ENCODE results near the gene C16orf87. TPM values are rescaled to one million over a fixed set of nuclear protein-coding genes. Genes with fewer than 3 reads are reported as not detected.

C16orf87 gene
- total RNA-seq, 1 experiment from 2014 or later = 22.5 TPM

DNA sequence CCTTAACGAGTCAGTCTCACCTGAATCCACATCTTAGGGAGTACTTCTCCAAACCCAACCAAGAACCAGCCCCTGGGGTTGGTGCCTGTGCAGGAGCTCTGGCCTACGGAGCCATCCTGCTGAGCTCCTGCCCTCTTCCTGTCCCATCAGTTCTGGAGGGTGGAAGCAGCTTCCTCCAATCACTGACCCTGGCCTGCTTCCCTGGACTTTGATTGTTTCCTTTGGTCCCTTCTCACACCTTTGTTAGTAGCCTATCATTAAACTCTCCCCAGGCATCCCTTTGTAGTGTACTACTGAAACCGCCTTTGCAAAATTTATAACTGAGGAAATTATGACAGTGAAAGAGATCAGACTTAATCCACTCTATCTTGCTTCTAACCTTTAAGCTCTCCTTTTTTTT is 21.1 kb upstream of the C16orf87 start:
- no peak overlapping the region for H3K4me3 Mint-ChIP-seq

More for the DNA sequence above, 21.1 kb upstream of the C16orf87 start:
- Mint-ChIP-seq H3K4me1 (peaks cover 28% of the 10 kb centered on the region), H3K36me3 (no peaks in the 10 kb centered on the region), H3K27ac (peak overlapping the region; percentile 43; the same call in 1 of the 2 replicates), H3K27me3 (ENCODE audit: low read depth) (no peaks in the 10 kb centered on the region), H3K9me3 (no peaks in the 10 kb centered on the region)
- TF ChIP-seq PRRX2 (CRISPR knock-in tag; IDR thresholded peaks at IDR 0.05) (no peak), SMAD3 (CRISPR knock-in tag; IDR thresholded peaks at IDR 0.05; ENCODE audit: borderline replicate concordance) (no peak), ZNF263 (CRISPR knock-in tag; IDR thresholded peaks at IDR 0.05; ENCODE audit: low read depth) (no peak), GABPB1 (CRISPR knock-in tag; IDR thresholded peaks at IDR 0.05) (no peak)
- TF ChIP-seq, protein P1, sequence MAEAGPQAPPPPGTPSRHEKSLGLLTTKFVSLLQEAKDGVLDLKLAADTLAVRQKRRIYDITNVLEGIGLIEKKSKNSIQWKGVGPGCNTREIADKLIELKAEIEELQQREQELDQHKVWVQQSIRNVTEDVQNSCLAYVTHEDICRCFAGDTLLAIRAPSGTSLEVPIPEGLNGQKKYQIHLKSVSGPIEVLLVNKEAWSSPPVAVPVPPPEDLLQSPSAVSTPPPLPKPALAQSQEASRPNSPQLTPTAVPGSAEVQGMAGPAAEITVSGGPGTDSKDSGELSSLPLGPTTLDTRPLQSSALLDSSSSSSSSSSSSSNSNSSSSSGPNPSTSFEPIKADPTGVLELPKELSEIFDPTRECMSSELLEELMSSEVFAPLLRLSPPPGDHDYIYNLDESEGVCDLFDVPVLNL (CRISPR knock-in tag; IDR thresholded peaks at IDR 0.05; ENCODE audit: borderline replicate concordance, low read depth) = no peak
- TF ChIP-seq, protein P2, sequence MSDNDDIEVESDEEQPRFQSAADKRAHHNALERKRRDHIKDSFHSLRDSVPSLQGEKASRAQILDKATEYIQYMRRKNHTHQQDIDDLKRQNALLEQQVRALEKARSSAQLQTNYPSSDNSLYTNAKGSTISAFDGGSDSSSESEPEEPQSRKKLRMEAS (CRISPR knock-in tag; IDR thresholded peaks at IDR 0.05) = no peak
- TF ChIP-seq, protein P3, sequence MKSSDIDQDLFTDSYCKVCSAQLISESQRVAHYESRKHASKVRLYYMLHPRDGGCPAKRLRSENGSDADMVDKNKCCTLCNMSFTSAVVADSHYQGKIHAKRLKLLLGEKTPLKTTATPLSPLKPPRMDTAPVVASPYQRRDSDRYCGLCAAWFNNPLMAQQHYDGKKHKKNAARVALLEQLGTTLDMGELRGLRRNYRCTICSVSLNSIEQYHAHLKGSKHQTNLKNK (CRISPR knock-in tag; IDR thresholded peaks at IDR 0.05) = no peak
- TF ChIP-seq, protein P4, sequence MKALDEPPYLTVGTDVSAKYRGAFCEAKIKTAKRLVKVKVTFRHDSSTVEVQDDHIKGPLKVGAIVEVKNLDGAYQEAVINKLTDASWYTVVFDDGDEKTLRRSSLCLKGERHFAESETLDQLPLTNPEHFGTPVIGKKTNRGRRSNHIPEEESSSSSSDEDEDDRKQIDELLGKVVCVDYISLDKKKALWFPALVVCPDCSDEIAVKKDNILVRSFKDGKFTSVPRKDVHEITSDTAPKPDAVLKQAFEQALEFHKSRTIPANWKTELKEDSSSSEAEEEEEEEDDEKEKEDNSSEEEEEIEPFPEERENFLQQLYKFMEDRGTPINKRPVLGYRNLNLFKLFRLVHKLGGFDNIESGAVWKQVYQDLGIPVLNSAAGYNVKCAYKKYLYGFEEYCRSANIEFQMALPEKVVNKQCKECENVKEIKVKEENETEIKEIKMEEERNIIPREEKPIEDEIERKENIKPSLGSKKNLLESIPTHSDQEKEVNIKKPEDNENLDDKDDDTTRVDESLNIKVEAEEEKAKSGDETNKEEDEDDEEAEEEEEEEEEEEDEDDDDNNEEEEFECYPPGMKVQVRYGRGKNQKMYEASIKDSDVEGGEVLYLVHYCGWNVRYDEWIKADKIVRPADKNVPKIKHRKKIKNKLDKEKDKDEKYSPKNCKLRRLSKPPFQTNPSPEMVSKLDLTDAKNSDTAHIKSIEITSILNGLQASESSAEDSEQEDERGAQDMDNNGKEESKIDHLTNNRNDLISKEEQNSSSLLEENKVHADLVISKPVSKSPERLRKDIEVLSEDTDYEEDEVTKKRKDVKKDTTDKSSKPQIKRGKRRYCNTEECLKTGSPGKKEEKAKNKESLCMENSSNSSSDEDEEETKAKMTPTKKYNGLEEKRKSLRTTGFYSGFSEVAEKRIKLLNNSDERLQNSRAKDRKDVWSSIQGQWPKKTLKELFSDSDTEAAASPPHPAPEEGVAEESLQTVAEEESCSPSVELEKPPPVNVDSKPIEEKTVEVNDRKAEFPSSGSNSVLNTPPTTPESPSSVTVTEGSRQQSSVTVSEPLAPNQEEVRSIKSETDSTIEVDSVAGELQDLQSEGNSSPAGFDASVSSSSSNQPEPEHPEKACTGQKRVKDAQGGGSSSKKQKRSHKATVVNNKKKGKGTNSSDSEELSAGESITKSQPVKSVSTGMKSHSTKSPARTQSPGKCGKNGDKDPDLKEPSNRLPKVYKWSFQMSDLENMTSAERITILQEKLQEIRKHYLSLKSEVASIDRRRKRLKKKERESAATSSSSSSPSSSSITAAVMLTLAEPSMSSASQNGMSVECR (CRISPR knock-in tag; IDR thresholded peaks at IDR 0.05; ENCODE audit: borderline replicate concordance) = no peak
- TF ChIP-seq, protein P5, sequence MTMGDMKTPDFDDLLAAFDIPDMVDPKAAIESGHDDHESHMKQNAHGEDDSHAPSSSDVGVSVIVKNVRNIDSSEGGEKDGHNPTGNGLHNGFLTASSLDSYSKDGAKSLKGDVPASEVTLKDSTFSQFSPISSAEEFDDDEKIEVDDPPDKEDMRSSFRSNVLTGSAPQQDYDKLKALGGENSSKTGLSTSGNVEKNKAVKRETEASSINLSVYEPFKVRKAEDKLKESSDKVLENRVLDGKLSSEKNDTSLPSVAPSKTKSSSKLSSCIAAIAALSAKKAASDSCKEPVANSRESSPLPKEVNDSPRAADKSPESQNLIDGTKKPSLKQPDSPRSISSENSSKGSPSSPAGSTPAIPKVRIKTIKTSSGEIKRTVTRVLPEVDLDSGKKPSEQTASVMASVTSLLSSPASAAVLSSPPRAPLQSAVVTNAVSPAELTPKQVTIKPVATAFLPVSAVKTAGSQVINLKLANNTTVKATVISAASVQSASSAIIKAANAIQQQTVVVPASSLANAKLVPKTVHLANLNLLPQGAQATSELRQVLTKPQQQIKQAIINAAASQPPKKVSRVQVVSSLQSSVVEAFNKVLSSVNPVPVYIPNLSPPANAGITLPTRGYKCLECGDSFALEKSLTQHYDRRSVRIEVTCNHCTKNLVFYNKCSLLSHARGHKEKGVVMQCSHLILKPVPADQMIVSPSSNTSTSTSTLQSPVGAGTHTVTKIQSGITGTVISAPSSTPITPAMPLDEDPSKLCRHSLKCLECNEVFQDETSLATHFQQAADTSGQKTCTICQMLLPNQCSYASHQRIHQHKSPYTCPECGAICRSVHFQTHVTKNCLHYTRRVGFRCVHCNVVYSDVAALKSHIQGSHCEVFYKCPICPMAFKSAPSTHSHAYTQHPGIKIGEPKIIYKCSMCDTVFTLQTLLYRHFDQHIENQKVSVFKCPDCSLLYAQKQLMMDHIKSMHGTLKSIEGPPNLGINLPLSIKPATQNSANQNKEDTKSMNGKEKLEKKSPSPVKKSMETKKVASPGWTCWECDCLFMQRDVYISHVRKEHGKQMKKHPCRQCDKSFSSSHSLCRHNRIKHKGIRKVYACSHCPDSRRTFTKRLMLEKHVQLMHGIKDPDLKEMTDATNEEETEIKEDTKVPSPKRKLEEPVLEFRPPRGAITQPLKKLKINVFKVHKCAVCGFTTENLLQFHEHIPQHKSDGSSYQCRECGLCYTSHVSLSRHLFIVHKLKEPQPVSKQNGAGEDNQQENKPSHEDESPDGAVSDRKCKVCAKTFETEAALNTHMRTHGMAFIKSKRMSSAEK (CRISPR knock-in tag; IDR thresholded peaks at IDR 0.05; ENCODE audit: borderline replicate concordance) = no peak
- ATAC-seq (peak; percentile 35; the same call in 1 of the 2 replicates), DNase-seq (ENCODE audit: low spot score) (no peak)
- ChIA-PET POLR2A (interaction anchor here (0.7 to 0.9 kb wide), 2 partner anchors 34 to 55 kb away, joined by 3 to 5 read pairs; no protein-coding TSS in a partner anchor), CTCF (interaction anchor here (0.9 to 4.0 kb wide), 6 partner anchors 55 to 186 kb away, joined by 3 to 146 read pairs (median 10); no protein-coding TSS in a partner anchor)
